Lower lobe of right lung (tissue), 2 donors: ENCODE results near the gene ZKSCAN2. TPM values are rescaled to one million over a fixed set of nuclear protein-coding genes. Genes with fewer than 3 reads are reported as not detected.

Experiments
- ATAC-seq, 2 donors: fragments of 200-7000 bp; cut with Tn5 transposase; one replicate each; pipeline ENCODE4 v1.9.1; 2020 to 2022; ENCODE audit warnings: mild to moderate bottlenecking in 2 of 2, moderate library complexity in 2 of 2
- DNase-seq: peaks from one replicate; pipeline ENCODE4 v3.0.0-alpha.2; 2020
- H3K27ac ChIP-seq: fragments of 200-600 bp; one replicate; pipeline ENCODE4 v1.8.0; 2022
- H3K27me3 ChIP-seq: fragments of 200-600 bp; one replicate; pipeline ENCODE4 v1.8.0; 2022; ENCODE audit warnings: low read depth
- H3K36me3 ChIP-seq: fragments of 200-600 bp; one replicate; pipeline ENCODE4 v1.8.0; 2022; ENCODE audit warnings: mild to moderate bottlenecking
- H3K4me1 ChIP-seq: fragments of 200-600 bp; one replicate; pipeline ENCODE4 v1.8.0; 2022
- H3K4me3 ChIP-seq: fragments of 200-600 bp; one replicate; pipeline ENCODE4 v1.8.0; 2022; ENCODE audit warnings: mild to moderate bottlenecking
- H3K9me3 ChIP-seq: fragments of 200-600 bp; one replicate; pipeline ENCODE4 v1.8.0; 2022
- intact Hi-C: fragments of 100-400 bp; cut with DNase I; formaldehyde crosslinking; loops from one replicate; pipeline ENCODE4 v1.11.0; 2022
- total RNA-seq: library from RNA; stranded (reverse); fragmentation: NEBNext Ultra II Directional; extraction: Animal tissue kit (Norgen Biotek cat#: 25700); gene quantifications from one replicate; pipeline ENCODE4 v1.2.1, GENCODE V29; 2021
- TF ChIP-seq, protein P1 (sequence below): fragments of 200-600 bp; IDR thresholded peaks from one replicate; pipeline ENCODE4 v1.8.0; 2022; ENCODE audit warnings: antibody characterized with exemption, mild to moderate bottlenecking
- donor health status: DM: no; HTN: yes; CAD: no; lungs with severe emphysema.

The ZKSCAN2 gene
- total RNA-seq, 1 donor from 2014 or later = 5.1 TPM

DNA sequence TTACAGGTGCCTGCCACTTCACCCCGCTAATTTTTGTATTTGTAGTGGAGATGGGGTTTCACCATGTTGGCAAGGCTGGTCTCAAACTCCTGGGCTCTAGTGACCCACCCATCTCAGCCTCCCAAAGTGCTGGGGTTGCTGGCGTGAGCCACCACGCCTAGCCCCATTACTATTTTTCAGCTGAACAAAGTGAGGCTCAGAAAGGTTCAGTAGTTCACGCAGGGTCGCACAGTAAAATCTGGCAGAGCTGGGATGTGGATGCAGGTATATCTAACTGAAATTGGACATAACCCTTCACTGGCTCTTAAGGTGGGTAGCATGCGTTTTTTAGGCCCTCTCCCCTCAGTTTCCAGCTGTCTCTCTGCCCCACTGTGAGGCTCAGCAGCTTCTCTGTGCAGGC, 33.7 kb downstream of the ZKSCAN2 start:
- Histone ChIP-seq H3K9me3 (no peaks in the 10 kb centered on the region), H3K4me1 (no peaks in the 10 kb centered on the region), H3K4me3 (no peak overlapping the region), H3K36me3 (no peaks in the 10 kb centered on the region), H3K27ac (no peak overlapping the region), H3K27me3 (no peaks in the 10 kb centered on the region)
- no peak for DNase-seq
- intact Hi-C loops = no loop called here
- TF ChIP-seq, protein P1, sequence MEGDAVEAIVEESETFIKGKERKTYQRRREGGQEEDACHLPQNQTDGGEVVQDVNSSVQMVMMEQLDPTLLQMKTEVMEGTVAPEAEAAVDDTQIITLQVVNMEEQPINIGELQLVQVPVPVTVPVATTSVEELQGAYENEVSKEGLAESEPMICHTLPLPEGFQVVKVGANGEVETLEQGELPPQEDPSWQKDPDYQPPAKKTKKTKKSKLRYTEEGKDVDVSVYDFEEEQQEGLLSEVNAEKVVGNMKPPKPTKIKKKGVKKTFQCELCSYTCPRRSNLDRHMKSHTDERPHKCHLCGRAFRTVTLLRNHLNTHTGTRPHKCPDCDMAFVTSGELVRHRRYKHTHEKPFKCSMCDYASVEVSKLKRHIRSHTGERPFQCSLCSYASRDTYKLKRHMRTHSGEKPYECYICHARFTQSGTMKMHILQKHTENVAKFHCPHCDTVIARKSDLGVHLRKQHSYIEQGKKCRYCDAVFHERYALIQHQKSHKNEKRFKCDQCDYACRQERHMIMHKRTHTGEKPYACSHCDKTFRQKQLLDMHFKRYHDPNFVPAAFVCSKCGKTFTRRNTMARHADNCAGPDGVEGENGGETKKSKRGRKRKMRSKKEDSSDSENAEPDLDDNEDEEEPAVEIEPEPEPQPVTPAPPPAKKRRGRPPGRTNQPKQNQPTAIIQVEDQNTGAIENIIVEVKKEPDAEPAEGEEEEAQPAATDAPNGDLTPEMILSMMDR = no peak
- ATAC-seq = no peak

DNA sequence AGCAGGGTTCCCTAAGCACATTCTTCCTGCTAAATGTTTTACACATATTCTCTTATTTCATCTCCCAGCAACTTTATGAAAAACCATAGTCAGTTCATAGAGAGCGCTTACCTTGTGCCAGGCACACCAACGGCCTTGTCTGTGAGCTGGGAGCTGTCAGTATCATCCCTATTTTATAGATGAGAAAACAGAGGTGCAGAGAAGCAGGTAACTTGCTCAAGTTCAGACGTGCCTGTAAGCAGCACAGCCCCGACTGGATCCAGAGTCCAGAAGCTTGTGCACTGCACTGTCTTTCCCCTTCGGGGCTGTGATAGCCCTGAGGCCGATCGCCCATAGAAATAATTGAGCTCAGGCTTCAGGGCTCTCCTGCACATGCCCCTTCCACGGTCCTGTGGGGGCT, 34.7 kb downstream of the ZKSCAN2 start:
- DNase-seq (no peak), ATAC-seq (no peak)
- intact Hi-C loops = no loop called here
- H3K27ac ChIP-seq = no peak overlapping the region
- H3K9me3 ChIP-seq = no peaks in the 10 kb centered on the region
- TF ChIP-seq, protein P1 = no peak
- H3K27me3 ChIP-seq = no peaks in the 10 kb centered on the region
- no peak overlapping the region for H3K4me3 ChIP-seq
- no peaks in the 10 kb centered on the region for H3K36me3 ChIP-seq
- no peaks in the 10 kb centered on the region for H3K4me1 ChIP-seq

DNA sequence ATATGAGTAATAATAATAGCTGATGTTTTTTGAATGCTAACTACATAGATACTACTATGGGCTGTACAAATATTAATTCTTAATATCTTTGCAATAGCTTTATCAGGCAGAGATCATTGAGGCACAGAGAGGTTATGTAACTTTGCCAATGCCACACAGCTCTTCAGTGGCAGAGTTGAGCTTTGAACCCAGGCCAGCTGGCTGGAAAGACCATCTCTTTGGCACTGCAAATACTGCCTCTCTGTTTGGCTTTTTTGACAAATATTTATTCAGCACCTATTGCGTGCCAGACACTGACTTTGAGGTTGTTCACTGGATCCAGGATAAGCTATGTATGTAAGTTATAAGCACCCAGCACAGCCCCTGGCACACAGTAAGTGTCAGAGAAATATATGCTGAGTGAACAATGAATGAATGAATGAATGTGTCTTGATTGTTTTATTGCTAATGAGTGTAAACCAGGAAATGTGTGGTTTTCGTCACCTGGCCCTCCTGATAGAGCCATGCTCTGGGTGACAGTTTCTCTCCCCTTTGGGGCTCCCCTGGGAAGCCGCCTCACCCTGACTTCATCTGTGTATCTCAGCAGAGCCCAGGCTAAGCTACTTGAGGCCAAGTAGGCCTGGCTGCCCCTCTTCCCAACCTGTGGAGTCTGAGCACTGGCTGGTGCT, 38.4 kb downstream of the ZKSCAN2 start:
- Histone ChIP-seq H3K4me1 (no peaks in the 10 kb centered on the region), H3K36me3 (no peaks in the 10 kb centered on the region), H3K9me3 (no peaks in the 10 kb centered on the region), H3K4me3 (no peak overlapping the region), H3K27me3 (peaks cover 5% of the 10 kb centered on the region), H3K27ac (no peak overlapping the region)
- TF ChIP-seq, protein P1 = no peak
- no peak for ATAC-seq
- intact Hi-C loops = no loop called here
- DNase-seq = no peak

DNA sequence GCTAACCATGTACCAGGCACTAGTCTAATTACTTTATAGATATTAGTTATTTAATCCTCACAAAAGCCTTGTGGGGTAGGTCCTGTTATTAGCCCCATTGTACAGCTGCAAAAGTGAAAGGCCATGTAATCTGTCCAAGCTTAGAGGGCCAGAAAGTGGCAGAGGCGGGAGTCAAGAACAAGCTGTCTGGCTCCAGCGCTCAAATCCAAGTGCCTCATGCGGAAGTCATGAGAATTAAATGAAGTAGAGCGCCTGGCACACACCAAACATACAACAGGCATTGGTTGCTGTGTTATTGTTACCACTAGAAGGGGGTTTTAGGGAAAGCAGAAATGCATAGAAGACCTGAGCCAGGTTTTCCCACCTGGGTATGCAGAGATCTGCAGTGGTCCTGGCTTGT, 39.7 kb downstream of the ZKSCAN2 start:
- H3K27ac ChIP-seq = no peak overlapping the region
- no peak for ATAC-seq
- DNase-seq = no peak
- H3K4me1 ChIP-seq = no peaks in the 10 kb centered on the region
- no peaks in the 10 kb centered on the region for H3K9me3 ChIP-seq
- H3K4me3 ChIP-seq = no peak overlapping the region
- H3K36me3 ChIP-seq = no peaks in the 10 kb centered on the region
- intact Hi-C loops = no loop called here
- TF ChIP-seq, protein P1 = no peak
- H3K27me3 ChIP-seq = peaks cover 5% of the 10 kb centered on the region

DNA sequence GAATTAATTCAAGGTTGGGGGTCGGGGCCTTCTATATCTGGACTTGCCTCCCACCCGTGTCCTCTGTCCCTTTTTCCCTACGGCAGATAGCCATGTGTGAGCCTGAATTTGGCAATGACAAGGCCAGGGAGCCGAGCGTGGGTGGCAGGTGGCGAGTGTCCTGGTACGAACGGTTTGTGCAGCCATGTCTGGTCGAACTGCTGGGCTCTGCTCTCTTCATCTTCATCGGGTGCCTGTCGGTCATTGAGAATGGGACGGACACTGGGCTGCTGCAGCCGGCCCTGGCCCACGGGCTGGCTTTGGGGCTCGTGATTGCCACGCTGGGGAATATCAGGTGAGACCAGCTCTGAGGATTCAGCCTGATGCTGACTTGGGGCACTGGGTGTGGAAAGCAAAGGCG, 40.5 kb downstream of the ZKSCAN2 start:
- Histone ChIP-seq H3K4me1 (no peaks in the 10 kb centered on the region), H3K27me3 (peaks cover 5% of the 10 kb centered on the region), H3K27ac (no peak overlapping the region), H3K9me3 (no peaks in the 10 kb centered on the region), H3K36me3 (no peaks in the 10 kb centered on the region), H3K4me3 (no peak overlapping the region)
- TF ChIP-seq, protein P1 = no peak
- DNase-seq (no peak), ATAC-seq (no peak)
- intact Hi-C loops = no loop called here
